Measurements from ENCODE around the gene ITPR1.

Gene ITPR1

DNA sequence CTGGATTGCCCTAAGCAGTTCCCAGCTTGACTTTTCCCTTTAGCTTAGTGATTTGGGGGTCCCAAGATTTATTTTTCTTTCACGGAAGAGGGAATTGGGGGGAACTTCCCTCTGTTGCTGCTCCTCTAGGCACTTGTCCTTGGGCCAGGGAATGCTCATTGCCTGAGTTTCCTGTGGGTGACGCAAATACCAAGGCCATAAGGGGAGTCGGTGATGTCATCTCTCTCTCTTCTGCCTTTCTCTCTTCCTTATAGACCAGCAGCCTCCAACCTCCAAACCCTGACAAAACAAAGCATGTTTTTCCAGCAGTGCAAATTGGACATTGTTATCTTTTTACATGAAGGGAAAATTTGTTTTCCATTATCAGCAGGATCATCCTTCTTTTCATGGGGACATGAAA is 120.2 kb downstream of the ITPR1 start:
- H3K4me3 ChIP-seq (ENCODE audit: low read depth, low read length) = no peak overlapping the region
- no peaks in the 10 kb centered on the region for H3K9me3 ChIP-seq (ENCODE audit: control insufficient read depth, insufficient read depth, low read depth, low read length)
- H3K4me1 ChIP-seq (ENCODE audit: control insufficient read depth, insufficient read depth, low read length) = no peaks in the 10 kb centered on the region
- TF ChIP-seq ZNF660 (tag by site-specific recombination; IDR thresholded peaks at IDR 0.05) (no peak), ZNF416 (tag by site-specific recombination; IDR thresholded peaks at IDR 0.05) (no peak), ZBTB21 (tag by site-specific recombination; IDR thresholded peaks at IDR 0.05) (0 out of 2 replicates have a peak, but pooled peaks have one; percentile 17), KLF1 (tag by site-specific recombination; IDR thresholded peaks at IDR 0.05) (no peak)
- TF ChIP-seq, protein P1, sequence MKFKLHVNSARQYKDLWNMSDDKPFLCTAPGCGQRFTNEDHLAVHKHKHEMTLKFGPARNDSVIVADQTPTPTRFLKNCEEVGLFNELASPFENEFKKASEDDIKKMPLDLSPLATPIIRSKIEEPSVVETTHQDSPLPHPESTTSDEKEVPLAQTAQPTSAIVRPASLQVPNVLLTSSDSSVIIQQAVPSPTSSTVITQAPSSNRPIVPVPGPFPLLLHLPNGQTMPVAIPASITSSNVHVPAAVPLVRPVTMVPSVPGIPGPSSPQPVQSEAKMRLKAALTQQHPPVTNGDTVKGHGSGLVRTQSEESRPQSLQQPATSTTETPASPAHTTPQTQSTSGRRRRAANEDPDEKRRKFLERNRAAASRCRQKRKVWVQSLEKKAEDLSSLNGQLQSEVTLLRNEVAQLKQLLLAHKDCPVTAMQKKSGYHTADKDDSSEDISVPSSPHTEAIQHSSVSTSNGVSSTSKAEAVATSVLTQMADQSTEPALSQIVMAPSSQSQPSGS (tag by site-specific recombination; IDR thresholded peaks at IDR 0.05; ENCODE audit: low read depth) = peak; percentile 68
- ChIA-PET POLR2A (no interaction called here), CTCF (no interaction called here)
- no peak overlapping the region for H3K27ac ChIP-seq (ENCODE audit: extremely low read depth, low read depth, low read length)
- H3K36me3 ChIP-seq (ENCODE audit: control insufficient read depth in 2 of 2, insufficient read depth in 1 of 2, low read length in 2 of 2) = no peaks in the 10 kb centered on the region

DNA sequence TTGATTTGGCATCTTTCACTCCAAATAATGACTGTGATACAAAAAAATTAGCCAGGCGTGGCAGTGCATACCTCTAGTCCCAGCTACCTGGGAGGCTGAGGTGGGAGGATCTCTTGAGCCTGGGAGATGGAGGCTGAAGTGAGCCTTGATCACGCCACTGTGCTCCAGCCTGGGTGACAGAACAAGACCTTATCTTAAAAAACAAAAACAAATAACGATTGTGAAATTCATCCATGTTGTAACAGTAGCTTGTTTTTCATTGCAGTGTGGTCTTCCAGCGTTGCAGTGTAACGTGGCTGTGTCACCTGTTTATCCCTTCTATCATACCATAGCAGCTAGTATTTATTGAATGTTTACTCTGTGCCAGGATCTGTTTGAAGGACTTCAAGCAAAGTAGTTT is 120.9 kb downstream of the ITPR1 start:
- ChIA-PET POLR2A (no interaction called here), CTCF (interaction anchor here (0.7 to 1.2 kb wide), 3 partner anchors 17 to 263 kb away, joined by 3 to 4 read pairs (median 4); no protein-coding TSS in a partner anchor)
- Histone ChIP-seq H3K9me3 (ENCODE audit: control insufficient read depth, insufficient read depth, low read depth, low read length) (no peaks in the 10 kb centered on the region), H3K36me3 (ENCODE audit: control insufficient read depth in 2 of 2, insufficient read depth in 1 of 2, low read length in 2 of 2) (no peaks in the 10 kb centered on the region), H3K4me1 (ENCODE audit: control insufficient read depth, insufficient read depth, low read length) (no peaks in the 10 kb centered on the region), H3K27ac (ENCODE audit: extremely low read depth, low read depth, low read length) (no peak overlapping the region), H3K4me3 (ENCODE audit: low read depth, low read length) (no peak overlapping the region)
- no peak for TF ChIP-seq TCF7L2 (IDR thresholded peaks at IDR 0.05; ENCODE audit: borderline replicate concordance, low read depth, low read length)
- TF ChIP-seq MYNN (tag by site-specific recombination; IDR thresholded peaks at IDR 0.05; ENCODE audit: borderline replicate concordance) = no peak
- no peak for TF ChIP-seq ZNF302 (tag by site-specific recombination; IDR thresholded peaks at IDR 0.05; ENCODE audit: low read depth)
- no peak for TF ChIP-seq ZNF707 (tag by site-specific recombination; IDR thresholded peaks at IDR 0.05)
- TF ChIP-seq, protein P2, sequence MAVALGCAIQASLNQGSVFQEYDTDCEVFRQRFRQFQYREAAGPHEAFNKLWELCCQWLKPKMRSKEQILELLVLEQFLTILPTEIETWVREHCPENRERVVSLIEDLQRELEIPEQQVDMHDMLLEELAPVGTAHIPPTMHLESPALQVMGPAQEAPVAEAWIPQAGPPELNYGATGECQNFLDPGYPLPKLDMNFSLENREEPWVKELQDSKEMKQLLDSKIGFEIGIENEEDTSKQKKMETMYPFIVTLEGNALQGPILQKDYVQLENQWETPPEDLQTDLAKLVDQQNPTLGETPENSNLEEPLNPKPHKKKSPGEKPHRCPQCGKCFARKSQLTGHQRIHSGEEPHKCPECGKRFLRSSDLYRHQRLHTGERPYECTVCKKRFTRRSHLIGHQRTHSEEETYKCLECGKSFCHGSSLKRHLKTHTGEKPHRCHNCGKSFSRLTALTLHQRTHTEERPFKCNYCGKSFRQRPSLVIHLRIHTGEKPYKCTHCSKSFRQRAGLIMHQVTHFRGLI (tag by site-specific recombination; IDR thresholded peaks at IDR 0.05) = no peak
- TF ChIP-seq, protein P3, sequence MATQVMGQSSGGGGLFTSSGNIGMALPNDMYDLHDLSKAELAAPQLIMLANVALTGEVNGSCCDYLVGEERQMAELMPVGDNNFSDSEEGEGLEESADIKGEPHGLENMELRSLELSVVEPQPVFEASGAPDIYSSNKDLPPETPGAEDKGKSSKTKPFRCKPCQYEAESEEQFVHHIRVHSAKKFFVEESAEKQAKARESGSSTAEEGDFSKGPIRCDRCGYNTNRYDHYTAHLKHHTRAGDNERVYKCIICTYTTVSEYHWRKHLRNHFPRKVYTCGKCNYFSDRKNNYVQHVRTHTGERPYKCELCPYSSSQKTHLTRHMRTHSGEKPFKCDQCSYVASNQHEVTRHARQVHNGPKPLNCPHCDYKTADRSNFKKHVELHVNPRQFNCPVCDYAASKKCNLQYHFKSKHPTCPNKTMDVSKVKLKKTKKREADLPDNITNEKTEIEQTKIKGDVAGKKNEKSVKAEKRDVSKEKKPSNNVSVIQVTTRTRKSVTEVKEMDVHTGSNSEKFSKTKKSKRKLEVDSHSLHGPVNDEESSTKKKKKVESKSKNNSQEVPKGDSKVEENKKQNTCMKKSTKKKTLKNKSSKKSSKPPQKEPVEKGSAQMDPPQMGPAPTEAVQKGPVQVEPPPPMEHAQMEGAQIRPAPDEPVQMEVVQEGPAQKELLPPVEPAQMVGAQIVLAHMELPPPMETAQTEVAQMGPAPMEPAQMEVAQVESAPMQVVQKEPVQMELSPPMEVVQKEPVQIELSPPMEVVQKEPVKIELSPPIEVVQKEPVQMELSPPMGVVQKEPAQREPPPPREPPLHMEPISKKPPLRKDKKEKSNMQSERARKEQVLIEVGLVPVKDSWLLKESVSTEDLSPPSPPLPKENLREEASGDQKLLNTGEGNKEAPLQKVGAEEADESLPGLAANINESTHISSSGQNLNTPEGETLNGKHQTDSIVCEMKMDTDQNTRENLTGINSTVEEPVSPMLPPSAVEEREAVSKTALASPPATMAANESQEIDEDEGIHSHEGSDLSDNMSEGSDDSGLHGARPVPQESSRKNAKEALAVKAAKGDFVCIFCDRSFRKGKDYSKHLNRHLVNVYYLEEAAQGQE (tag by site-specific recombination; IDR thresholded peaks at IDR 0.05) = no peak
- no peak for TF ChIP-seq ZNF223 (tag by site-specific recombination; IDR thresholded peaks at IDR 0.05)
- TF ChIP-seq ZIC2 (tag by site-specific recombination; IDR thresholded peaks at IDR 0.05) = no peak
- TF ChIP-seq, protein P4, sequence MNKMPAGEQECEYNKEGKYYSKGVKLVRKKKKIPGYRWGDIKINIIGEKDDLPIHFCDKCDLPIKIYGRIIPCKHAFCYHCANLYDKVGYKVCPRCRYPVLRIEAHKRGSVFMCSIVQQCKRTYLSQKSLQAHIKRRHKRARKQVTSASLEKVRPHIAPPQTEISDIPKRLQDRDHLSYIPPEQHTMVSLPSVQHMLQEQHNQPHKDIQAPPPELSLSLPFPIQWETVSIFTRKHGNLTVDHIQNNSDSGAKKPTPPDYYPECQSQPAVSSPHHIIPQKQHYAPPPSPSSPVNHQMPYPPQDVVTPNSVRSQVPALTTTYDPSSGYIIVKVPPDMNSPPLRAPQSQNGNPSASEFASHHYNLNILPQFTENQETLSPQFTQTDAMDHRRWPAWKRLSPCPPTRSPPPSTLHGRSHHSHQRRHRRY (tag by site-specific recombination; IDR thresholded peaks at IDR 0.05) = no peak
- TF ChIP-seq ZNF23 (tag by site-specific recombination; IDR thresholded peaks at IDR 0.05; ENCODE audit: borderline replicate concordance) = no peak
- no peak for TF ChIP-seq ZNF2 (tag by site-specific recombination; IDR thresholded peaks at IDR 0.05)
- TF ChIP-seq ZNF335 (tag by site-specific recombination; conservative IDR thresholded peaks at IDR 0.05) = no peak

Data from HEK293 (cell line).